Measurements from ENCODE around the gene MAN2B1.

Gene MAN2B1

DNA sequence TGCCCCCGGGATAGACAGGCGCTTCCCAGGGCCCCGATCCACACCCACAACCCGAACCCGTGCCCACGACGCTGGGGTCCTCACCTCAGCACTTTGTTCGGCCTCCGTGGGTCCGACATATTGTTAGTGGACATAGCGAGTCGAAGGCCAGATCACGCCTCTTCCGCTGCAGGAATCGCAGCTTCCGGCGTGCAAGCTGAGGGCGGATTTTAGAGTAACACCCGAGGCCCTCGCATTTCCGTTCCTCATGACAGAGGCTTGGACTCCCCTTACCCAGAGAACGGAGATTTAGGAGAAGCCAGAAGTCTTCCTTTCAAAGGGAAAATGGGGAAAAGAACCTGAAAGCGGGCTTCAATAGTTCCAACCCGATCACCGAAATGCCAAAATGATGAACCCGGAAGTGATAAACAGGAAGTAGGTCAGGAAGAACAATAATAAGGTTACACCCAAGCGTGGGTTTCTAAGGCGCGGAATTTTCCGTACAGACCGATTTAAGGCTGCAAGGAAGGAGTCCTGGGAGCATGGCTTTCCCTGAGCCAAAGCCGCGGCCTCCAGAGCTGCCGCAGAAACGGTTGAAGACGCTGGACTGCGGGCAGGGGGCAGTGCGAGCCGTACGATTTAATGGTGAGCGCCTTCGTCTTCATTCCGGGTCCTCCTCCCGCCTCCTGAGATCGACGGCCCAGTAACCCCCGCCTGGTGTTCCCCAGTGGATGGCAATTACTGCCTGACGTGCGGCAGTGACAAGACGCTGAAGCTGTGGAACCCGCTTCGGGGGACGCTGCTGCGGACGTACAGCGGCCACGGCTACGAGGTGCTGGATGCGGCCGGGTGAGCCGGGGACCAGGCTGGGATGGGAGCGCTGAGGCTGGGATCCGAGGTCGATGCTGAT, 3.0 kb upstream of the MAN2B1 start:
- no peak for TF ChIP-seq CTCF (IDR thresholded peaks at IDR 0.05; ENCODE audit: extremely low read depth, insufficient read depth, missing control alignments)
- peak; percentile 84 for DNase-seq (ENCODE audit: low spot score)
- in situ Hi-C loops (cut with MboI; ENCODE audit: low pct_unique_long_range_greater_than_20kb, low sequenced_read_pairs, unreplicated experiment) = loop anchor here (10.0 kb wide), 1 partner anchor 105 kb away; no protein-coding TSS in a partner anchor

DNA sequence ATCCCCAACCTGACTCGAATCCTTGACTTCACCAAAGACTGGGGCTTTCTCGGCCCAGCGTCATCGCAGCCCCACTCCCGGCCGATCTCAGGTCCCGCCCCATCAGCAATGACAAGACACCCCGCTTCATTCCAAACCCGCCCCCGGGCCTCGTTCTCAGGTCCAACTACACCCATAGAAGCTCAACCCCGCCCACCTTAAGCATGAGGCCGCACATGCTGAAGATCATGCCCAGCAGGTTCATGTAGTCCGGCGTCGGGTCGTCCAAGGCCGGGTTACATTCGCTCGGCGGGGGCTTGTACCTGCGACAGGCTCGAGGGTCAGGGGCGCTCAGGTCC, 2.4 kb upstream of the MAN2B1 start:
- peak; percentile 59 for DNase-seq (ENCODE audit: low spot score)
- TF ChIP-seq CTCF (IDR thresholded peaks at IDR 0.05; ENCODE audit: extremely low read depth, insufficient read depth, missing control alignments) = no peak
- in situ Hi-C loops (cut with MboI; ENCODE audit: low pct_unique_long_range_greater_than_20kb, low sequenced_read_pairs, unreplicated experiment) = no loop called here

DNA sequence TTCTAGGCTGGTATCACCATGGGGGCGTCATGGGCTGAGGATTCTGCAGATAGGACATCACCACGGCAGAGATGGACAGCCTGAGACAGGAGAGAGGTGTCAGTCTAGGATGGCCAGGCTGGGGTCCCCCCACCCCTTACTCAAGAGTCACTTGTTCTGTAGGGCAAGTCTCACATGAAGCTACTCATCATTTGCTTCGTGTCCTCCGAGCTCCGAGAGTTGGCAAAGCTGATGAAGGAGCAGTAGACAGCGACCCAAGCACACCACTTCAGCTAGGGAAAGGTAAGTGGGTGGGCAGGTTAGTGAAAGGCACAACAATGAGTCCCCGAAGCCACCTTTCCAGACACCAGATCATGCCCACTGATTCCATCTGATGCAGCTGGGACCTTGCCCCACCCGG, 1.8 kb upstream of the MAN2B1 start:
- TF ChIP-seq CTCF (IDR thresholded peaks at IDR 0.05; ENCODE audit: extremely low read depth, insufficient read depth, missing control alignments) = no peak
- DNase-seq (ENCODE audit: low spot score) = no peak
- in situ Hi-C loops (cut with MboI; ENCODE audit: low pct_unique_long_range_greater_than_20kb, low sequenced_read_pairs, unreplicated experiment) = no loop called here

DNA sequence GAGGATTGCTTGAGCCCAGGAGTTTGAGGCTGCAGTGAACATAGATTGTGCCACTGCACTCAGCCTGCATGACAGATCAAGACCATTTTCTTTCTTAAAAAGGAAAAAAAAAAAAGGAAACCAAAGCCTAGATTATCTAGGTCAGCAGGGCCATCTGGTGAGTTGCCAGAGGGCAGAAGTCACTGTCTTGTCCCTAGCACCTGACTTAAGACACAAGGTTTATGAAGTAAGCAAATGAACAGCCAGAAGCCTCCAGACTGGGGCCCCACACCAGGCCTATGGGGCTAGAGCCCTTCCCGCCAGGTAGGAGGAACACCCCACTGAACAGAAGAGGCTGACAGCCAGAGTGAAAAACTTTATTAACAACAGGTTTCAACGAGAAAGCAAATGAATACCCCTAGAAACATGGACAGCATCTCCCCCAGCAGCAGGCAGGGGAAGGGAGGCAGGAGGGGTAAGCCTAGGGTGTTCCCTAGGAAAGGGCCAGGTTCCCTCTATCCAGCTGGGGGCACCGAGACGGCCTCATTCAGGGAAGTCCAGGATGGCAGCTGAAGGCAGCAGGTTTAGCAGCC, 1.3 kb upstream of the MAN2B1 start:
- no peak for TF ChIP-seq CTCF (IDR thresholded peaks at IDR 0.05; ENCODE audit: extremely low read depth, insufficient read depth, missing control alignments)
- in situ Hi-C loops (cut with MboI; ENCODE audit: low pct_unique_long_range_greater_than_20kb, low sequenced_read_pairs, unreplicated experiment) = no loop called here
- DNase-seq (ENCODE audit: low spot score) = no peak

- peak; percentile 57 for DNase-seq (ENCODE audit: low spot score)
- in situ Hi-C loops (cut with MboI; ENCODE audit: low pct_unique_long_range_greater_than_20kb, low sequenced_read_pairs, unreplicated experiment) = no loop called here
- TF ChIP-seq CTCF (IDR thresholded peaks at IDR 0.05; ENCODE audit: extremely low read depth, insufficient read depth, missing control alignments) = no peak
Observed at GRCh38 chr19:12665671-12666264, 774 bp downstream of the MAN2B1 start.

DNA sequence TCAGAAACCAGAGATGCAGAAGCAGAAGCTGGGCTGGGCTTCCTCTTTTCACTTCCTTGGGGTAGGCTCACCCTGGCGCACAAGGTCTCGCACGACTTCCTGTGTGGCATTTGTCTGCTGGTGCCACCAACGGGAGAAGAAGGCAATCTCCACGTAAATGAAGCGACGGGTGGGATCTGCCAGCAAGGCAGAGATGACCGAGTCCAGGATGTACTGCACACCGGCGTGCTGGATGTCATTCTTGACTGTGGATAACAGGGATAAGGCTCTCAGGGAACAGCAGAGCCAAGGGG, 1.3 kb downstream of the MAN2B1 start:
- in situ Hi-C loops (cut with MboI; ENCODE audit: low pct_unique_long_range_greater_than_20kb, low sequenced_read_pairs, unreplicated experiment) = no loop called here
- DNase-seq (ENCODE audit: low spot score) = peak; percentile 80

More for the DNA sequence above, 1.3 kb downstream of the MAN2B1 start:
- no peak for TF ChIP-seq CTCF (IDR thresholded peaks at IDR 0.05; ENCODE audit: extremely low read depth, insufficient read depth, missing control alignments)

All from GM13977 (cell line).